Mesenteric fat pad (tissue), 1 donor: Measurements from ENCODE around the gene XKR8. TPM values are rescaled to one million over a fixed set of nuclear protein-coding genes. Genes with fewer than 3 reads are reported as not detected.

Experiments used
- DNase-seq: peaks from one replicate; pipeline ENCODE4 v3.0.0-alpha.2; 2020; ENCODE audit warnings: low spot score
- total RNA-seq: library from RNA; stranded (reverse); fragmentation: NEBNext Ultra II Directional; extraction: Animal tissue kit (Norgen Biotek cat#: 25700); gene quantifications from one replicate; pipeline ENCODE4 v1.2.1, GENCODE V29; 2021
- donor health status: DM: yes; HTN: yes; CAD: no.

The XKR8 gene
- total RNA-seq, 1 donor from 2014 or later, result 7.0 TPM

DNA sequence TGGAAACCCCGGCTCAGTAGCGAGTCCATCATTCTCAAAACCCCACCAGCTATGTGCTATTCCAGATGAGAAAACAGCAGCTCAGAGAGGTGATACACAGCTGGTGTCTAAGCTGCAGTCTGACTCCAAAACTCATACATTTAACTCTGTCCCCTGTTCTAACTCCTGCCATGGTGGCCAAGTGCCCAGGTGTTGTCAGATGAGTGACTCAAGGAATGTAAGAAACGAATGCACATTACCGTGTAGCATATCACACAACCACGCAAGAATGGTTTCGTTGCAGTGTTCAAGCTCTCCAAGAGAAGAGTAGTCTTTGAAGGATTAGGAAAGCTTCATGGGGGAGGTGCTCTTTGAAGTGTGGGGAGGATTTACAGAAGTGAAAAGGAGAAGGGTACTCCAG, 4.7 kb upstream of the XKR8 start:
- no peak for DNase-seq

DNA sequence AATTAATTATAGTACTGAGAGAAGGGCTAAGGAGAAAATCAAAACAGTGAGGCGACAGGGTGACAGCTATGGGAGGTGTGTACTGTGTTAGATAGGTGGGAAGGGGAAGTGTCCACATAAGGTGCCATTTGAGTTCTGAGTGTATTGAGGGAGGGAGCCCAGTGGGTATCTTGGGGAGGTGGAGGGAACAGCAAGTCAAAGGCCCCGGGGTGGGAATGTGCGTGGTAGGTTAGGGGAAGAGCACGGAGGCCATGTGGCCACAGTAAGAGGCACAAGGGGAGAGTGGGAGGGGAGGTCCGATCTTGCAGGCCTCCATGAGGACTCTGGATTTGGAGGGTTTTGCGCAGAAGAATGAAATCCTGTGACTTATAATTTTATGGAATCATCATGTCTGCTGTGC, 3.0 kb upstream of the XKR8 start:
- DNase-seq, result no peak

DNA sequence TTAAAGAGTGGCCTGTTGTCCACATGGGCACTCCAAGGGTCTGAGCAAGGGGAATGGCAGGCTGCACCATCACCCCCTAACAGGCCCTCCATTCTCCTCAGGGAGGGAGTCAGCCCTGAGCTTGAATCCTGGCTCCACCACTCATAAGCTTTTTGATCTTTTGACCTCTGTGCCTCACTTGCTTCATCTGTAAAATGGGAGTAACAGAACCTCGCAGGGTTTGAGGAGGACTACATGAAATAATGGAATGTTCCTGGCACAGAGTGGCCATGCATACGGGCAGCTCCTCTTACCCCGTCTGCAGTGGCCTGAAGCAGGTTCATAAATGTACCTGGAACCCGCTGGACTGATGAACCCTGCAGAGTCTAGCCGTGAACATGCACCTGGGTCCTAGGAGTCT, 2.1 kb upstream of the XKR8 start:
- no peak for DNase-seq

DNA sequence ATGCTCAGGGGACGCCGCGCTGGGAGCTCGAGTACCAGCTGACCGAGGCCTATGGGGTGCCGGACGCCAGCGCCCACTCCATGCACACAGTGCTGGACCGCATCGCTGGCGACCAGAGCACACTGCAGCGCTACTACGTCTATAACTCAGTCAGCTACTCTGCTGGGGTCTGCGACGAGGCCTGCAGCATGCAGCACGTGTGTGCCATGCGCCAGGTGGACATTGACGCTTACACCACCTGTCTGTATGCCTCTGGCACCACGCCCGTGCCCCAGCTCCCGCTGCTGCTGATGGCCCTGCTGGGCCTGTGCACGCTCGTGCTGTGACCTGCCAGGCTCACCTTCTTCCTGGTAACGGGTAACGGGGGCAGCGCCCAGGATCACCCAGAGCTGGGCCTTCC, 1.3 kb upstream of the XKR8 start:
- DNase-seq, result no peak

DNA sequence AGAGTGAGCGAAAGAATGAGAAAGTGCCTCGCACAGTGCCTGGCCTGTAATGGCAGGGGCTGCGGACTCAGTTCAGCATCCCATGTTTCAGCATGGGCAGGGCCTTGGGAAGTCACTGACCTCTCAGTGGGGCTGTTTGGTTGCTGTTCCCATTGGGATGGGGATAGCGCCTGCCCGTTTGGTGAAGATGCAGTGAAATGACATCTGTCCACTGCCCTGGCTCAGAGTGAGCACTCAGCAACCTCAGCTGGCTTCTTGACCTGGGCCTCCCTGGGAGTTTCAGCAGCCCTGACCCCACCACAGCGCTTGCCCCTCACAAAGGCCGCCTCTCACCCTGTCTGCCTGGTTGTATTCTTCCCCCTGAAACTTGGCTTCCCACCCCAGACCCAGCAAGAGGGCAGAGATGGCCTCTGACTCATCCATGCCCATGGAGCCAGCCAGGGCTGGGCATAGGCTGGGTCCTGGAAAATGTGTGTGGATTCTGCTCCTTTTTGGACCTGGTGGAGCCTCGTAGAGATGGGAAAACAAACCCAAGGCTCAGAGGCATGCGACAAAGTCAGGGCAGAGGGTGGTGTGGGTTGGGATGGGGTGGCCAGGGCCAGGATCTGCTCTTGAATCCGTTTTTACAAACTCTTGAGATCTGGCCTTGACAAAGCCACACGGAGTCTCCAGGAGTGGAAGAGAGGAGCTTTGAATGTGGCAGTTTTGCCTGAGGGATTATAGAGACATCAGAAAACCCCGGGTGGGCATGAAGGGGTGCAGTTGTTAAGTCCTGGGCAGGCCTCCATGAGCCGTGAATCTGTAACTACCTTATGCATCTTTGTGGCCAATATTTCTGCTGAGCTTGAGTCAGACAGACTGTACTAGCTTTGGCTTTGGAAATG, 1.2 kb downstream of the XKR8 start:
- no peak for DNase-seq

DNA sequence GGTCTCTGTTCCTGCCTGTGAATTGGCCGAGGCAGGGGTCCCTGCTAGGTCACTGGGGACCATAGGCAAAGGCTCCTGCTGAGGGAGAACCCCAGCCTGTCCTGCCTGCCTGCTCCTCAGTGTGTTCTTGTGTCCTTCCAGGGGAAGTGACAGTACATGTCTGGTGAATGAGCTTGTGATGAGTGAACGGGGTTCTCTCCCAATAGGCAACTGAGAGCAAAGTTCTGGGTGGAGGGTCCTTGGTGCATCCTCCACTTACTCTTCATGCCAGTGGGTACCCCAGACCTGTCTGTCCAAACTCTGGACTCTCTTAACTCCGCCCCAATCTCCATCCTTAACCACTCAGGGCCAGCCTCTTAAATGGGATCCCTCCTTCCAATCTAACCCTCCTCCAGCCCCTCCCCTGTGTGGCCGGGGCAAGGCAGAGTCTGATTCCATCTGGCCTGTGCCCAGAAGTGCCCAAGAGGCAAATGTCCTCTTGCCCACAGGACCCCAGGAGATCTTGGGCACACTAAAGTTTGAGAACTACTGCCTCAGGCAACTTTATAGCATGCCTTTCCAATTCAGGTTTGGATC, 2.0 kb downstream of the XKR8 start:
- no peak for DNase-seq

DNA sequence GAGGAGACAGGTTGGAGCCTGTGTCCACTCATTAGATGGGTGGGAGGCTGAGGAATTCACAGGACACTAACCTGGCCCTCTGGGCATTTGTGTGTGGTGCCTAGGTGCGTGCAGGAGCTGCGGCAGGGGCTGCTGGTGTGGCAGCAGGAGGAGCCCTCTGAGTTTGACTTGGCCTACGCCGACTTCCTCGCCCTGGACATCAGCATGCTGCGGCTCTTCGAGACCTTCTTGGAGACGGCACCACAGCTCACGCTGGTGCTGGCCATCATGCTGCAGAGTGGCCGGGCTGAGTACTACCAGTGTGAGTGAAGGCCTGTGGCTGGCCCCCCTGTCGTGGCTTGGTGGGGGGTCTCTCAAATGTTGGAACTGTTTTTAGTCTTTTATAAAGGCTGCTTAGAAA, 3.6 kb downstream of the XKR8 start:
- DNase-seq, result no peak

DNA sequence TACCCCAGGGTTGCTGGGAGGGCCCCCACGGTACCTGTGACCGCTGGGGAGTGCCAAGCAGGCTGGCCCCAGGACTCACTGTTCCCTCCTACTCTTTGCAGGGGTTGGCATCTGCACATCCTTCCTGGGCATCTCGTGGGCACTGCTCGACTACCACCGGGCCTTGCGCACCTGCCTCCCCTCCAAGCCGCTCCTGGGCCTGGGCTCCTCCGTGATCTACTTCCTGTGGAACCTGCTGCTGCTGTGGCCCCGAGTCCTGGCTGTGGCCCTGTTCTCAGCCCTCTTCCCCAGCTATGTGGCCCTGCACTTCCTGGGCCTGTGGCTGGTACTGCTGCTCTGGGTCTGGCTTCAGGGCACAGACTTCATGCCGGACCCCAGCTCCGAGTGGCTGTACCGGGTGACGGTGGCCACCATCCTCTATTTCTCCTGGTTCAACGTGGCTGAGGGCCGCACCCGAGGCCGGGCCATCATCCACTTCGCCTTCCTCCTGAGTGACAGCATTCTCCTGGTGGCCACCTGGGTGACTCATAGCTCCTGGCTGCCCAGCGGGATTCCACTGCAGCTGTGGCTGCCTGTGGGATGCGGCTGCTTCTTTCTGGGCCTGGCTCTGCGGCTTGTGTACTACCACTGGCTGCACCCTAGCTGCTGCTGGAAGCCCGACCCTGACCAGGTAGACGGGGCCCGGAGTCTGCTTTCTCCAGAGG, 6.8 kb downstream of the XKR8 start:
- peak; percentile 47 for DNase-seq

DNA sequence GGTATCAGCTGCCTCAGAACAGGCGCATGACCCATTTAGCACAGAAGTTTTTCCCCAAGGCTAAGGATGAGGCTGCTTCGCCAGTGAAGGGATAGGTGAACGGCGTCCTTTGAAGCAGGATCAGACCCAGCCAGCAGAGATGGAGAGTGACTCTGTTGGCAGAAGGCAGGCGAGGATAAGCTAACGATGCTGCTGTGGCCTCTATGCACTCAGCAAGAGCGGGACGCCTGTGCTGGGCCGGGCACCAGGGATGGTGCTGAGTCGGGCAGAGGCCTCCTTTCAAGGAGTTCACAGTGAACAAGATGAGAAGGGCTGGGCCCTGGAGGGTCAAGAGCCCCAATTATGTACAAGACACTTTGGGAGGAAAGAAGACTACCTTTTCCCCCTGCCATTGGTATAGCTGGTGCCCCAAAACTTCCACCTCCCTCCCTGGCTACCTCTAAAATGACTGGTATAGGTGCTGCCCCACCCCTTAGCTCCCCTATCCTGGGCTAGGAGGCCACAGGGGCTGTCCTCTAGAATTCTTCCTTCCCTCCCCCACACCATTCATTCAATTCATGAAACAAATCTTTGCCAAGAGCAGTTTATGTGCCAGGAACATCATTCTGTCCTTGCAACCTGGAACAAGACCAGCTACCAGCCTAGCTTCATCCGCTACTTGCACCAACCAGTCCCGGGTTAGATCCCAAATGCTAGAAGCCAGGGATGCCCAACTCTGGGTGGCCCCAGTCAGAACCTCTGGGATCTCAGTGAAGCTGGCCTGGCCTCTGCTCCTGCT, 7.5 kb downstream of the XKR8 start:
- DNase-seq, result peak; percentile 73

DNA sequence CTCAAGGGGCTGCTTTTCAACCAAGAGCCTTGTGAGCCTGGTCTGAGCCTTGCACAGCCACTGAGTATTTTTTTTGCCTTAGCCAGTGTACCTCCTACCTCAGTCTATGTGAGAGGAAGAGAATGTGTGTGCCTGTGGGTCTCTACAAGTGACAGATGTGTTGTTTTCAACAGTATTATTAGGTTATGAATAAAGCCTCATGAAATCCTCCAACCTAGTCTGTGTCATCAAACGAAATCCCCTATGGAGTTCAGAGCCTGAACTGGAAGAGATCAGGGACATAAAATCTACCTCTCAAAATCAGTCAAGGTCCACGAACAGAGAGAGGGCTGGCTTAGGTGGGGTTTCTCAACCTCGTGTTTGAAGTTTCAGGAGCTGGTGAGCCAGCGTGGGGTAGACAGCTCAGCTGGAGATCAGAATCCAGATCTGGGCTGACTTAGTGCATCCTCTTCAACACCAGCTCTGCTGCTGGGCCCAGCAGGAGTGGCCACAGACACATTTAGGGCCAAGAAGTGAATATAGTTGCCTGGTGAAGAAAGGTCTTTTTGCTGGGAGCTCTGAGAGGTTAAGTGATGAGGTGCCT, 8.2 kb downstream of the XKR8 start:
- DNase-seq, result peak; percentile 16

DNA sequence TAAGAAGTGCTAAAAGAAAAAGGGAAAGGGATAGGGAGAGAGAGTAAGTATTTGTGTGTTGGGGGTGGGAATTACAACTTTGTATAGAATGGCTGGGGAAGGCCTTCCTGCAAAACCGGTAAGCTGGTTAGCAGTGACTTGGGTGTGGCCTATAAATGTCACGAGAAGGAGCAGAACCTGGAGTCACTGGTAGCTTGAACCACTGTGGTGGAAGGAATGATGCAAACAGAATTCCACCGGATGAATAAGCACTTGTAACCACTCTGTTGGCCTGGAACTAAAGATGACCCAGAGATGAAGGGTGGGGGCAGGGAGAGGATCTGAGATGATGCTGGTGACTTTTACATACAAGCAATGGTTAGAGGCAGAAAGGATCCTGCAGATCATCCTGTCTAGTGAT, 8.9 kb downstream of the XKR8 start:
- DNase-seq, result no peak

DNA sequence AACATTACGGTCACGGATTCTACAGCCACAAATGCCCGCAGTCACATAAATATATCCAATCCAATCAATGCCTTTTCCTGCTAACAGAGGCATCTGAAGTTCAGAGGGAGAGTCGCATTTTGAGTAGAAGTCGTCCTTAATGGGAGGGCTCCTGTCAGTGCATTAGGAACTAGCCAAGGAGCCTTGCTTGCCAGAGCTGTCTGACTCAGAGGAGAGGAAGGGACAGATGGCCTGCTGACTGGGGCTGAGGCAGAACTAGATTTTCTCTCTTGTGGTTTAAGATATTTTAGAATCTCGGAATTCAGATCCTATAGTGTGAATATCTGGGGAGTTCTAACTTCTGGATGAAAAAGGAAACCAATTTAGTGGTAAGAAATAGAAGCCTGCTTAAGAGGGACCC, 10.6 kb downstream of the XKR8 start:
- peak; percentile 14 for DNase-seq

DNA sequence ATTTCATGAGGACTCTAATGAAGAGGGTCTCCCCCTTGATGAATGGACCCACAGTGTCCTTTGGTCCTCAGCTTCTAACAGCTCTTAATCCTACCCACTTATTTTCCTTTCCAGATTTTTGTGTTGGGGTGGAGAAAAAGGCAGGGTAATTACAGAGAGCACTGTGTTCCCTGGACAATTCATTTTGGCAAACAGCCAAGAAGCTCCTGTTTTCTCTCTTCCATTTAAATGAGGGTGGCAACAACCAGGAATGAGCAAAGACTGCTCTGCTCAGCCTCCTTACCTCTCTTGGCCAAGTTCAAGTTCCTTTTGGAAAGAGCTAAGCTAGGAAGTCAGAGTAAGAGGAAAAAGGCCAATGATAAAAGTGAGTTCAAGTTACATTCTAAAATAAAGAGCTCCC, 11.9 kb downstream of the XKR8 start:
- no peak for DNase-seq

DNA sequence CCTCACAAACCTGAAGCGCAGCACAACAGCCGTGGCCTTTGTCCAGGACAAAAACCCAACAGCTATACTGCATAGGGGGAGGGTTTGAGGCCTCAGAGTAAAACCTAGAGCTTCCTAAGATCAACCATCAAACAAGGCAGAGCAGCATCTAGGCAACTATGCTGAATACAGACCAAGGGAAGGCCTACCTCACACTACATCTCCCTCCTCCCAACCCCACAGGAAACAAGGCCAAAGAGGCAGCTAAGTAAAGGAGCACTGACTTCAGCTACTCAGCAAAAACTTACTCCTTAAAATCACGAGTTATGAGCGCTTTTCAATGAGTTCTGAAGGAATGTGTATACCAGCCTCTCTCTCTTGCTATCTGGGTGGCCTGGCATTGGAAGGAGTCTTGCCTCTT, 12.4 kb downstream of the XKR8 start:
- DNase-seq, result no peak

DNA sequence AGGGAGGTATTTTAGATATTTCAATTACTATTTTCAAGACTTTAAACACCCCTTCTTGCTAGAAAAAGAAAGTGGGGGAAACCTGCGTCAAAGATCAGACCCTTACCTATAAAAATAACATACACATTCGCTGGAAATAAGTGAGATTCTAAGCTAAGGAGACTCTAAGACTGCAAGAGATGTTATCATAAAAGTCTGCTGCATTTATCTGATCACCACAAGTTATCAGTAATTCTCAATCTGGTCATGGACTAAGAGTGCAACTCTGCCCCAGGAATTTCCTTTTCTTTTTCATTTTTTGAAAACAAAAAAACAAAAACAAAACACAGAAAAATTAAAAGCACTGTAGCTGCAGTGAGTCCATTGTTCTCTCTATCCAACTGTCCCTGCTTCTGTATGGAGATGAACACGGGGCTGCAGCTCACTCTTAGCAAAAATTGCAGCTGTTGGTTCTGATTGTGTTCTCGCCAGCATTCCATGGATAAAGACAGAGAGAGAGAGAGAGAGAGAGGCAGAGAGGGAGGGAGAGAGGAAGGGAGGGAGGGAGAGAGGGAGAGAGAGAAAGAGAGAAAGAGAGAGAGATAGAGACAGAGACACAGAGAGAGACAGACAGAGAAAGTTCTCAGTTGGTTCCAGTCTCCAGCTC, 14.1 kb downstream of the XKR8 start:
- no peak for DNase-seq

DNA sequence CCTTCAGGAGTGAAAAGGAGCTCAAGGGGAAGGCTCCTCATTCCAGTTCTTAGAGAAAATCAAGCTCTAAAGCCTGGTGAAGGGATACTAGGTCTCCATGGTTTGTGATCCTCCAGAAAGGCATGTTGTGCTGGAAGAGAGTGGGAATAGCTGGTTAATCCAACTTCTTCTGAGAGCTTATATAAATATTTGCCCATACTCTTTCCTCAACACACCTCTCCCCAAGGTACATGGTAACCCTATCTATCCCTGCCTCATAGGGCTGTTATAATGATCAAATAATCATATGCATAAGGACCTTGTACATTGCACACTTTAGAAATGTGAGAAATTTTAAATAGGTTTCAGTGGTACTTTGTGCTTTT, 14.6 kb downstream of the XKR8 start:
- DNase-seq, result no peak

DNA sequence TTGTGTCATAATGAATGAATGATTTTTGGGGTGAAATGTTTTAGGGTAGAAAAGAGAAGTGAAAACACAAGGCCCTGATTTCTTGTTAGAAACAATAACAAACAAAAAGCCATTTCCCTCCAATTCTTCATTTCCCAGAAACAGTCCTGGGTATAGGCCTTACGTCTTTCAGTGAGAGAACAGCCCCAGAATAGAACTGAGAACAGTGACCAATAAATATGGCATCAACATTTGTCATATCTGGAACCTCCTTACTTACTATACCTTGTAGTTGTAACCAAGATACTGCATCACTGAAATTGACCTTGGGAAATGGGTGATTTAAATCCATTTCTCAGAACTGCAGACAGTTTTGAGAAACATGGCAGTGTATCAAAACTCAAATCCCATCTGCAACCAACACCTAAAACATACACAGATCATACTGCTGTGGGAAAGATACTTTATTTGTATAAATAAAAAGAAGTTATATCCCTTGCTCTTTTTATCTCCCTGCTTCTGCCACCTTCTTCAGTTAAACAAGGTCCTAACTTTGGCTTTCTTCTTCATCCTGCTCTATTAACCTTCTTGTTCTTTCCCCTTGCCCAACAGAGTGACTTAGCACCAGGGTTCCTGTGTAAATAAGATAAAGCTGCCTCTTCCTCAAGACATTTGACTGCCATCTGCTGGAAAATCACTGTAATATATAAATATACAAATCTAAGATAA, 19.5 kb downstream of the XKR8 start:
- no peak for DNase-seq

DNA sequence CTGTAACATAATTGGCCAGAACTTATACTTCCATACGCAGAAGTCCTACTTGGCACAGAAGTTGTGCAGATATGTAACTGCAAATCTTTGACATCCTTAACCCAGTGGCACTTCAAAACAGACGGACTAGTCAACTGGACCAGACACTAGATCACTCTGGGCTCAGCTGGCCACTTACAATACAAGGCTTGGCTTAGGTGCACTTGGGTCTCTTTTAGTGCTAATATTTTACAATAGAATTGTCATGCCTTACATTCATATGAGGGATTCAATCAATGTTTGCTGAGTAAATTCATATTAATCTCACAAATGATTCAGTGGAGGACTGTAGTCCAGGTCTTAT, 20.1 kb downstream of the XKR8 start:
- no peak for DNase-seq

DNA sequence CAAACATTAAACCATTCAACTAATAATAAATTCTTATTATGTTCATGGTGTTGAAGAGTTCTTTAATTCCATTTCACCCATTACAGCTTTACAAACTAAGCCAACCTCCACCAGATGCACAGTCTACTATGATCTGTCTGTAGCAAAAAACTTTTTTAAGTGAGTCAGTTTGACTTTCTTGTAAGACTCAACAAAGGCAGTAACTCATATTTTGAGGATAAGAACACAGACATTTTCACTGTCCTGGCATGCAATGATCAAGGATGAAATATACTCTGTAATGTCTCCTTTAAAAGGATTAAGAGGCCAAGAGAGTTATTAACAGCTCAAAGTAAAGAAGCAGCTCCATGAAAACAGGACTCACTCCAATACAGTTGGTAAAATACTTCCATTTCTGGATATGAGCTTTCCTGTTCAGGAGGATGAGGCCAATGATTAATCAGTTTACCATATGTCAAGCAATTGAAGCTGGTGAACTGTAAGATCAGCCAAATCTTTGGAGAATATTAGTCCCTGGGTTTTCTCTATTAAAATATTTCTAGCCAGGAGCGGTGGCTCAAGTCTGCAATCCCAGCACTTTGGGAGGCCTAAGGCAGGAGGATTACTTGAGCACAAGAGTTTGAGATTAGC, 20.6 kb downstream of the XKR8 start:
- DNase-seq, result no peak

DNA sequence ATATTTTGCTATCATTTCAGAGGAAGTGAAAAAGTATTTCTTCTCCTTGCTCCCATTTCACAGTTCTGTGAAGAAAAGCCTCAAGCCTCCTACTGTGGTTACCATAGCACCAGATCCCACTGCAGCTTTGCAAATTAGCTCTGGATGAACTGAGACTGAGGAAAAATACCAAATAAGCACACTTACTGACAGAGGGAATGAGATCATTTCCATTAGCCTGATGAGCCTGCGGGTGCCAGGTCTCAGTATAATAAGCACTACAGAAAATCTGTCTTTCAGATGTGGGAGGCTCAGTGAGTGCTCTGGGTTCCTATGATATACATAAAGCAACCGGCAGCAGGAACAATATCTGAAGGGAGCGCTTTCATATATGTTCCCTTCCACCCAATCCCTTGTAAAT, 21.4 kb downstream of the XKR8 start:
- no peak for DNase-seq
